HEK293 (cell line): ENCODE data around the gene ADIPOR2.
A peak's percentile ranks its signal among the peaks of the same experiment; 100 is the strongest.

ENCODE experiments used
- CTCF ChIA-PET: fragments of 350-600 bp; formaldehyde crosslinking; extraction: SDS; loops from one replicate; lab custom pipeline; 2021; ENCODE audit warnings: antibody characterized with exemption; lab: Yijun Ruan, JAX
- POLR2A ChIA-PET: fragments of 300-600 bp; formaldehyde crosslinking; extraction: SDS; loops from one replicate; lab custom pipeline; 2020; ENCODE audit warnings: antibody characterized with exemption, inconsistent platforms; lab: Yijun Ruan, JAX
- H3K27ac ChIP-seq: fragments of 200-500 bp; sonication (Bioruptor generic); 2 replicates; pipeline ENCODE4 v1.5.1; 2014; ENCODE audit warnings: low read depth, low read length, control low read depth, inconsistent platforms; ENCODE audit errors: extremely low read depth
- H3K36me3 ChIP-seq, 2 experiments: fragments of 200-500 bp in 1 of 2; sonication (Bioruptor generic) in 1 of 2; 1 replicate in 1 of 2; 2 replicates in 1 of 2; pipeline ENCODE4 v1.5.1; 2014 to 2017; ENCODE audit warnings: inconsistent platforms in 2 of 2, low read length in 2 of 2; ENCODE audit not compliant: control insufficient read depth in 2 of 2, insufficient read depth in 1 of 2
- H3K4me1 ChIP-seq: fragments of 200-500 bp; sonication (Bioruptor generic); 2 replicates; pipeline ENCODE4 v1.5.1; 2014; ENCODE audit warnings: mild to moderate bottlenecking, low read length, inconsistent platforms; ENCODE audit not compliant: control insufficient read depth, insufficient read depth
- H3K4me3 ChIP-seq: 2 replicates; pipeline ENCODE4 v1.5.1; 2011; ENCODE audit warnings: low read depth, mild to moderate bottlenecking, control low read depth, low read length, moderate library complexity
- H3K9me3 ChIP-seq: fragments of 200-500 bp; sonication (Bioruptor generic); 2 replicates; pipeline ENCODE4 v1.5.1; 2014; ENCODE audit warnings: low read depth, low read length, inconsistent platforms; ENCODE audit not compliant: control insufficient read depth, insufficient read depth
- BCL11A ChIP-seq: fragments of 450-650 bp; formaldehyde crosslinking; IDR thresholded peaks from 2 replicates; pipeline ENCODE4 v1.5.1; 2016; ENCODE audit warnings: low read depth, missing biosample characterization, missing genetic modification characterization
- EGR2 ChIP-seq: fragments of 450-650 bp; formaldehyde crosslinking; IDR thresholded peaks from 2 replicates; pipeline ENCODE4 v1.5.1; 2016; ENCODE audit warnings: low read depth, missing biosample characterization, missing genetic modification characterization
- GLIS2 ChIP-seq: fragments of 450-650 bp; formaldehyde crosslinking; IDR thresholded peaks from 2 replicates; pipeline ENCODE4 v1.5.1; 2016; ENCODE audit warnings: missing biosample characterization, missing genetic modification characterization
- KLF17 ChIP-seq: fragments of 450-650 bp; formaldehyde crosslinking; IDR thresholded peaks from 2 replicates; pipeline ENCODE4 v1.5.1; 2016; ENCODE audit warnings: missing biosample characterization, missing genetic modification characterization
- KLF7 ChIP-seq: fragments of 450-650 bp; formaldehyde crosslinking; IDR thresholded peaks from 2 replicates; pipeline ENCODE4 v1.5.1; 2016; ENCODE audit warnings: missing biosample characterization, missing genetic modification characterization, borderline replicate concordance
- PBX3 ChIP-seq: sonication (generic); formaldehyde crosslinking; IDR thresholded peaks from 2 replicates; pipeline ENCODE4 v1.8.1; 2022; ENCODE audit warnings: mild to moderate bottlenecking, moderate library complexity, missing genetic modification reagents
- PRDM1 ChIP-seq: fragments of 450-650 bp; formaldehyde crosslinking; IDR thresholded peaks from 2 replicates; pipeline ENCODE4; 2016; ENCODE audit warnings: missing biosample characterization, missing genetic modification characterization
- REST ChIP-seq: fragments of 450-650 bp; formaldehyde crosslinking; IDR thresholded peaks from 2 replicates; pipeline ENCODE4 v1.5.1; 2016; ENCODE audit warnings: missing biosample characterization, missing genetic modification characterization
- SP2 ChIP-seq: fragments of 450-650 bp; formaldehyde crosslinking; IDR thresholded peaks from 2 replicates; pipeline ENCODE4 v1.5.1; 2016; ENCODE audit warnings: missing biosample characterization, missing genetic modification characterization
- ZBTB26 ChIP-seq: fragments of 450-650 bp; formaldehyde crosslinking; optimal IDR thresholded peaks from 2 replicates; pipeline ENCODE3; 2016; ENCODE audit warnings: missing biosample characterization, mild to moderate bottlenecking, missing genetic modification characterization
- ZBTB48 ChIP-seq: fragments of 450-650 bp; formaldehyde crosslinking; IDR thresholded peaks from 2 replicates; pipeline ENCODE4 v1.5.1; 2016; ENCODE audit warnings: missing biosample characterization, missing genetic modification characterization
- ZEB2 ChIP-seq: fragments of 450-650 bp; formaldehyde crosslinking; IDR thresholded peaks from 2 replicates; pipeline ENCODE4 v1.5.1; 2016; ENCODE audit warnings: missing biosample characterization, missing genetic modification characterization
- ZNF112 ChIP-seq: fragments of 450-650 bp; formaldehyde crosslinking; IDR thresholded peaks from 2 replicates; pipeline ENCODE4 v1.5.0; 2017; ENCODE audit warnings: missing biosample characterization, missing genetic modification characterization
- ZNF324 ChIP-seq: fragments of 450-650 bp; formaldehyde crosslinking; IDR thresholded peaks from 2 replicates; pipeline ENCODE4 v1.5.1; 2016; ENCODE audit warnings: missing biosample characterization, missing genetic modification characterization
- ZNF341 ChIP-seq: fragments of 450-650 bp; formaldehyde crosslinking; IDR thresholded peaks from 2 replicates; pipeline ENCODE4; 2016; ENCODE audit warnings: low read depth, missing biosample characterization, missing genetic modification characterization
- ZNF596 ChIP-seq: fragments of 450-650 bp; IDR thresholded peaks from 2 replicates; pipeline ENCODE4 v1.5.0; 2018; ENCODE audit warnings: missing biosample characterization, mild to moderate bottlenecking, missing genetic modification characterization, moderate library complexity
- ZNF600 ChIP-seq: fragments of 450-650 bp; formaldehyde crosslinking; IDR thresholded peaks from 2 replicates; pipeline ENCODE4 v1.5.1; 2016; ENCODE audit warnings: missing biosample characterization, missing genetic modification characterization
- ZNF621 ChIP-seq: fragments of 450-650 bp; formaldehyde crosslinking; IDR thresholded peaks from 2 replicates; pipeline ENCODE4 v1.5.1; 2017; ENCODE audit warnings: missing biosample characterization, missing genetic modification characterization
- TF ChIP-seq, protein P1 (sequence below): fragments of 450-650 bp; formaldehyde crosslinking; IDR thresholded peaks from 2 replicates; pipeline ENCODE4 v1.5.1; 2016; ENCODE audit warnings: missing biosample characterization, missing genetic modification characterization
- TF ChIP-seq, protein P2 (sequence below): fragments of 450-650 bp; formaldehyde crosslinking; IDR thresholded peaks from 2 replicates; pipeline ENCODE4 v1.5.1; 2016; ENCODE audit warnings: missing biosample characterization, missing genetic modification characterization, low read depth
- TF ChIP-seq, protein P3 (sequence below): fragments of 450-650 bp; formaldehyde crosslinking; IDR thresholded peaks from 2 replicates; pipeline ENCODE4 v1.5.1; 2016; ENCODE audit warnings: missing biosample characterization, missing genetic modification characterization

ADIPOR2 gene

DNA sequence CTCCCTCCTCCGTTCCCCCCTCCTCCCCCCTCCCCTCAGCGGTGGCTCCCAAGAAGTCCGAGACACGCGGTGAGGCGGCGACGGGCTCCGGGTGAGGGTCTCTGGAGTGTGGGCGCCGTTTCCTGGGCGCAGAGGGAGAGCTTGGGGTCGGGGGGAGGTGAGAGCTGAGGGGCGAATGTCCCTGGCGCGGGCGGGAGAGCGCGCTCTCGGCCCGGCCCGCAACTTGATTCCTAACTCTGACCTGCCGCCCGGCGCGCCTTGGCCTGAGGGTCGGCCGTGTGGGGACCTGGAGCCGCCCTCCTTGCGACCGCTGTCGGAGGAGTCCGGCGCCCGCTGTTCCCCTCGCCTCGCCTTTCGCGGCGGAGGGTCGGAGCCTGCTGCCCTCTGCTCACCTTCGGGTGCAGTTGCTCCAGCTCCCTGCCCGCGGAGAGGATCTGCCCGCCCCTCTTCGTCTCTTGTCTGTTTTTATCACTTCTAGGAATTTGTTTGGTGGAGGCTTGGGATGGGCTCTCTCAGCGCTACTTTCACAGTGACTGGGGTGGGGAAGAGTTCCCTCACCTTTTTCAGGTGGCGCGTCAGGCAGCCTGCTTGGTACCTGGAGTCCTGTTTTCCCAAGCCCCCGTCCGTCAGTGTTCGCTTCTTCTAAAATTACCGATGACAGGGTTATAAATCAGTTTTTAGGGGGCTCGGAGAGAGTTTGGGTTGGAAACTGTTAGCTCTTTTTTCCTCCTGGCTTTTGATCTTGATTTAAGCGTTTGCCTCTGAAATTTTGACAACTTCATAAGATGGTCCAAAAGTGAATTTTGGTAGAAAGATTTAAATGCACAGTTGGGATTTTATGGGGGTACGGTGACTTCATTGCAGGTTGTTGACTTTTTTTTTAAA lies 495 bp downstream of the ADIPOR2 start:
- peak overlapping the region; percentile 71 for H3K4me3 ChIP-seq
- H3K4me1 ChIP-seq, result peaks cover 16% of the 10 kb centered on the region
- CTCF ChIA-PET, result interaction anchor here (0.6 to 1.3 kb wide), 4 partner anchors 21 to 100 kb away, joined by 4 to 7 read pairs (median 5); no protein-coding TSS in a partner anchor
- H3K9me3 ChIP-seq, result no peaks in the 10 kb centered on the region
- H3K27ac ChIP-seq, result peak overlapping the region; percentile 94
- POLR2A ChIA-PET, result interaction anchor here (0.7 to 2.7 kb wide), 17 partner anchors 9 to 343 kb away, joined by 3 to 20 read pairs (median 4); no protein-coding TSS in a partner anchor
- H3K36me3 ChIP-seq, result peaks cover 0 to 5% of the 10 kb centered on the region in 2 experiments; a peak in 2 of 3 replicates
- TF ChIP-seq GLIS2 (peak; percentile 51; the same call in 1 of the 2 replicates), ZEB2 (tag by site-specific recombination) (no peak; the same call in 1 of the 2 replicates), REST (tag by site-specific recombination) (0 out of 2 replicates have a peak, but pooled peaks have one; percentile 24), ZNF600 (peak; percentile 67), ZNF112 (no peak), KLF17 (tag by site-specific recombination) (peak; percentile 34; the same call in 1 of the 2 replicates), ZNF596 (tag by site-specific recombination) (no peak), PRDM1 (tag by site-specific recombination) (peak; percentile 54; the same call in 1 of the 2 replicates), ZNF341 (tag by site-specific recombination) (peak; percentile 95), SP2 (tag by site-specific recombination) (peak; percentile 6; the same call in 1 of the 2 replicates), ZNF621 (tag by site-specific recombination) (no peak), ZNF324 (tag by site-specific recombination) (0 out of 2 replicates have a peak, but pooled peaks have one; percentile 13), EGR2 (tag by site-specific recombination) (no peak), BCL11A (tag by site-specific recombination) (0 out of 2 replicates have a peak, but pooled peaks have one; percentile 38), ZBTB26 (tag by site-specific recombination) (peak; percentile 91), PBX3 (CRISPR knock-in tag) (no peak), KLF7 (tag by site-specific recombination) (peak; percentile 46; the same call in 1 of the 2 replicates), ZBTB48 (tag by site-specific recombination) (peak; percentile 80)
- TF ChIP-seq, protein P1, sequence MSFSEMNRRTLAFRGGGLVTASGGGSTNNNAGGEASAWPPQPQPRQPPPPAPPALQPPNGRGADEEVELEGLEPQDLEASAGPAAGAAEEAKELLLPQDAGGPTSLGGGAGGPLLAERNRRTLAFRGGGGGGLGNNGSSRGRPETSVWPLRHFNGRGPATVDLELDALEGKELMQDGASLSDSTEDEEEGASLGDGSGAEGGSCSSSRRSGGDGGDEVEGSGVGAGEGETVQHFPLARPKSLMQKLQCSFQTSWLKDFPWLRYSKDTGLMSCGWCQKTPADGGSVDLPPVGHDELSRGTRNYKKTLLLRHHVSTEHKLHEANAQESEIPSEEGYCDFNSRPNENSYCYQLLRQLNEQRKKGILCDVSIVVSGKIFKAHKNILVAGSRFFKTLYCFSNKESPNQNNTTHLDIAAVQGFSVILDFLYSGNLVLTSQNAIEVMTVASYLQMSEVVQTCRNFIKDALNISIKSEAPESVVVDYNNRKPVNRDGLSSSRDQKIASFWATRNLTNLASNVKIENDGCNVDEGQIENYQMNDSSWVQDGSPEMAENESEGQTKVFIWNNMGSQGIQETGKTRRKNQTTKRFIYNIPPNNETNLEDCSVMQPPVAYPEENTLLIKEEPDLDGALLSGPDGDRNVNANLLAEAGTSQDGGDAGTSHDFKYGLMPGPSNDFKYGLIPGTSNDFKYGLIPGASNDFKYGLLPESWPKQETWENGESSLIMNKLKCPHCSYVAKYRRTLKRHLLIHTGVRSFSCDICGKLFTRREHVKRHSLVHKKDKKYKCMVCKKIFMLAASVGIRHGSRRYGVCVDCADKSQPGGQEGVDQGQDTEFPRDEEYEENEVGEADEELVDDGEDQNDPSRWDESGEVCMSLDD (tag by site-specific recombination), result peak; percentile 60; the same call in 1 of the 2 replicates
- TF ChIP-seq, protein P2, sequence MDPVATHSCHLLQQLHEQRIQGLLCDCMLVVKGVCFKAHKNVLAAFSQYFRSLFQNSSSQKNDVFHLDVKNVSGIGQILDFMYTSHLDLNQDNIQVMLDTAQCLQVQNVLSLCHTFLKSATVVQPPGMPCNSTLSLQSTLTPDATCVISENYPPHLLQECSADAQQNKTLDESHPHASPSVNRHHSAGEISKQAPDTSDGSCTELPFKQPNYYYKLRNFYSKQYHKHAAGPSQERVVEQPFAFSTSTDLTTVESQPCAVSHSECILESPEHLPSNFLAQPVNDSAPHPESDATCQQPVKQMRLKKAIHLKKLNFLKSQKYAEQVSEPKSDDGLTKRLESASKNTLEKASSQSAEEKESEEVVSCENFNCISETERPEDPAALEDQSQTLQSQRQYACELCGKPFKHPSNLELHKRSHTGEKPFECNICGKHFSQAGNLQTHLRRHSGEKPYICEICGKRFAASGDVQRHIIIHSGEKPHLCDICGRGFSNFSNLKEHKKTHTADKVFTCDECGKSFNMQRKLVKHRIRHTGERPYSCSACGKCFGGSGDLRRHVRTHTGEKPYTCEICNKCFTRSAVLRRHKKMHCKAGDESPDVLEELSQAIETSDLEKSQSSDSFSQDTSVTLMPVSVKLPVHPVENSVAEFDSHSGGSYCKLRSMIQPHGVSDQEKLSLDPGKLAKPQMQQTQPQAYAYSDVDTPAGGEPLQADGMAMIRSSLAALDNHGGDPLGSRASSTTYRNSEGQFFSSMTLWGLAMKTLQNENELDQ (tag by site-specific recombination), result 0 out of 2 replicates have a peak, but pooled peaks have one; percentile 42
- TF ChIP-seq, protein P3, sequence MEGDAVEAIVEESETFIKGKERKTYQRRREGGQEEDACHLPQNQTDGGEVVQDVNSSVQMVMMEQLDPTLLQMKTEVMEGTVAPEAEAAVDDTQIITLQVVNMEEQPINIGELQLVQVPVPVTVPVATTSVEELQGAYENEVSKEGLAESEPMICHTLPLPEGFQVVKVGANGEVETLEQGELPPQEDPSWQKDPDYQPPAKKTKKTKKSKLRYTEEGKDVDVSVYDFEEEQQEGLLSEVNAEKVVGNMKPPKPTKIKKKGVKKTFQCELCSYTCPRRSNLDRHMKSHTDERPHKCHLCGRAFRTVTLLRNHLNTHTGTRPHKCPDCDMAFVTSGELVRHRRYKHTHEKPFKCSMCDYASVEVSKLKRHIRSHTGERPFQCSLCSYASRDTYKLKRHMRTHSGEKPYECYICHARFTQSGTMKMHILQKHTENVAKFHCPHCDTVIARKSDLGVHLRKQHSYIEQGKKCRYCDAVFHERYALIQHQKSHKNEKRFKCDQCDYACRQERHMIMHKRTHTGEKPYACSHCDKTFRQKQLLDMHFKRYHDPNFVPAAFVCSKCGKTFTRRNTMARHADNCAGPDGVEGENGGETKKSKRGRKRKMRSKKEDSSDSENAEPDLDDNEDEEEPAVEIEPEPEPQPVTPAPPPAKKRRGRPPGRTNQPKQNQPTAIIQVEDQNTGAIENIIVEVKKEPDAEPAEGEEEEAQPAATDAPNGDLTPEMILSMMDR (tag by site-specific recombination), result peak; percentile 63
